Sigmoid colon (tissue), 4 donors: ENCODE data around the gene MYO15B.

Experiments
- CTCF ChIP-seq, 4 experiments: fragments of 450-650 bp in 3 of 4; fragments of 200-600 bp in 1 of 4; IDR thresholded peaks; one replicate each; pipeline ENCODE4 v1.5.1; 2016 to 2019; ENCODE audit warnings: antibody characterized with exemption in 4 of 4, mild to moderate bottlenecking in 3 of 4, moderate library complexity in 2 of 4
- POLR2A ChIP-seq, 2 donors: fragments of 450-650 bp; IDR thresholded peaks; one replicate each; pipeline ENCODE4 v1.6.1; 2016; ENCODE audit warnings: antibody characterized with exemption in 2 of 2, mild to moderate bottlenecking in 2 of 2, moderate library complexity in 2 of 2
- POLR2AphosphoS5 ChIP-seq, 4 donors: sonication (generic); formaldehyde crosslinking; IDR thresholded peaks; one replicate each; pipeline ENCODE4 v1.6.1; 2017; ENCODE audit warnings: antibody characterized with exemption in 4 of 4

DNA sequence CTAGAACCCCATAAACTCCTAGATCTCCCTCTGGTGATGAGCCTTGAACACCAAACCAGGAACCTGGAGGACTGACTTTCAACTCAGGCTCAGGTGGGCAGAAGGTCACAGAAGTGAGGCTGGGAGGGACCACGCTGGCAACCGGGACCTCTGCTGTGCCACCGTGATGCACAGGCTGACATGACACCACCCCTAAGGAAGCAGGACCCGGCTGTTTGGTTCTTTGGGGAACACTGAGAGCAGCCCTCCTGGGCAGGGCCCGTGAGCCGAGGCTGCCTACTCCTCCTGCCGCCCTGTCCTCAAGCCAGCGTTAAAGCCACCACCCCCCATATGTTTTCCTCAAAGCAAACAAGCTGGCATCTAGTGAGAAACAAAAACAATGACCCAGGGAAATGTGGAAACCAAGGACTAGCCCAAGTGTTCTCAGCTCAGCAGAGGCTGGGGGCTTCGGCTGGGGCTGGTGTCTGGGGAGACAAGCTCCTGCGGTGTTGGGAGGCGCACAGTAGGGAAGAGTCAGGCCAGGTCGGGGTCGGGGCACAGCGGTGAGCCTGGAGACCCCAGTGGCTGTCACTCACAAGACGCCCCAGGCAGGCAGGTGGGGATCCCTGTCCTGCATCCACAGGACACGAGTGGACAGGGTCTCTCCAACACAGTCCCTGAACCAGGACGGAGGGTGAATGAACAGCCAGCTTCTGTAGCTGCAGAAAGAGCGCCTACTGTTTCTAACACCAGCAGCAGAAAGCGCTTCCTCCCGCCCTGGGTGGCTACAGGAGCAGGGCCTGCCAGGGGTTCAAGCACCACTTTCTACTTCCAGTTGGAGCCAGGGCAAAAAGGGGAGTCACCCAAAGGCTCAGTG lies 47.4 kb downstream of the MYO15B start:
- TF ChIP-seq POLR2A (IDR thresholded peaks at IDR 0.05), result no peak
- no peak for TF ChIP-seq CTCF (IDR thresholded peaks at IDR 0.05)
- no peak for TF ChIP-seq POLR2AphosphoS5 (IDR thresholded peaks at IDR 0.05)
